AG04450 (cell line): ENCODE measurements around the gene LSAMP. TPM values are rescaled to one million over a fixed set of nuclear protein-coding genes. Genes with fewer than 3 reads are reported as not detected.

Source experiments
- CTCF ChIA-PET: fragments of 300-600, 350-600 bp; formaldehyde crosslinking; extraction: SDS; loops from one replicate; lab custom pipeline; 2022; ENCODE audit warnings: antibody characterized with exemption, inconsistent platforms; lab: Charles Lee
- POLR2A ChIA-PET: fragments of 350-600 bp; formaldehyde crosslinking; extraction: SDS; loops from one replicate; lab custom pipeline; 2021; ENCODE audit warnings: antibody characterized with exemption, inconsistent platforms; lab: Yijun Ruan, JAX
- DNase-seq: peaks from one replicate; pipeline ENCODE4 v3.0.0-alpha.2; 2011; ENCODE audit warnings: low read depth, low spot score
- H3K27ac ChIP-seq: one replicate; pipeline ENCODE4 v1.5.1; 2012; ENCODE audit warnings: low read depth, low read length, control low read depth
- H3K27me3 ChIP-seq: one replicate; pipeline ENCODE4 v1.6.0; 2012; ENCODE audit warnings: low read length; ENCODE audit not compliant: control insufficient read depth, insufficient read depth
- H3K4me3 ChIP-seq: 2 replicates; pipeline ENCODE4 v1.5.1; 2011; ENCODE audit warnings: mild to moderate bottlenecking, low read depth, low read length, control low read depth
- H3K9me3 ChIP-seq: 2 replicates; pipeline ENCODE4 v1.5.1; 2012; ENCODE audit warnings: low read length; ENCODE audit not compliant: control insufficient read depth, insufficient read depth
- CTCF ChIP-seq: IDR thresholded peaks from 2 replicates; pipeline ENCODE4 v1.5.1; 2011; ENCODE audit warnings: low read depth, low read length, control low read depth, inconsistent platforms
- polyA plus RNA-seq: library from polyadenylated mRNA; depleted of rRNA; stranded (reverse); fragments of >200 nt; gene quantifications from 2 replicates; pipeline ENCODE4 v1.2.3, GENCODE V29; 2011

The LSAMP gene
- polyA plus RNA-seq, 1 experiment, result 25.1 TPM

- no peak overlapping the region for H3K4me3 ChIP-seq
These were observed 108.1 kb downstream of the LSAMP start for GRCh38 chr3:116337229-116337628.

GRCh38 chr3:116331380-116331779 lies 113.9 kb downstream of the LSAMP start:
- ChIA-PET POLR2A (no interaction called here), CTCF (no interaction called here)
- Histone ChIP-seq H3K9me3 (no peaks in the 10 kb centered on the region), H3K4me3 (no peak overlapping the region), H3K27me3 (no peaks in the 10 kb centered on the region), H3K27ac (no peak overlapping the region)
- TF ChIP-seq CTCF, result no peak
- no peak for DNase-seq

More at GRCh38 chr3:116337229-116337628, 108.1 kb downstream of the LSAMP start:
- H3K9me3 ChIP-seq, result no peaks in the 10 kb centered on the region
- H3K27ac ChIP-seq, result no peak overlapping the region
- H3K27me3 ChIP-seq, result no peaks in the 10 kb centered on the region
- POLR2A ChIA-PET, result no interaction called here
- peak; percentile 21; the same call in 1 of the 2 replicates for TF ChIP-seq CTCF
- DNase-seq, result no peak
- CTCF ChIA-PET, result no interaction called here

DNA sequence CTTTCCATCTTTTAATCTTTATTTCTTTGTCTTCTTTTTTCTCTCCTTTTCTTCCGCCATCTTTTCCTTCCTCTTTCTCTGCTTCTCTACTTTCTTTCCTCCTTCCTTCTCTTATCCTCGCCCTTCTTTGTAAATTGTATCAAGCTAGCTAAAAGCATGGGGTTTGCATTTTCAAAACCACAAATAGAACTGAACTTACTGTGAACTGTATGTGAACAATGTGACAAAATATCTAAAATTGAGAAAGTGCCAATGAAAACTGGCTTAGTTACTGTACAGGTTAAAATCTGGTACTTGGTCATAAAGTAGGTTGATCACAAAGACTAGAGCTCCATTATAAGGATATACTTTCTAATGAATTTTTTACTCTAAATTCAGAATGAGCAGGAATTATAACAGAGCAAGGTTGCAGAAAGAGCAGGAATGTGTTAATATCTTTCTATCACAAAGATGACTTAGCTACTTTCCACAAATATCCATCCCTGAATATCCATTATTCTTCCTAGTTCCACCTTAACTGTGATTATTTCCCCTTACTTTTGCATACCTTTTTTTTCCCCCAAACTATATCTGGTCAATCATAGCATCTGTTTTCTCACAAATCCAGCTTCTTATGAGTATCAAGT lies 122.4 kb downstream of the LSAMP start:
- POLR2A ChIA-PET, result no interaction called here

DNA sequence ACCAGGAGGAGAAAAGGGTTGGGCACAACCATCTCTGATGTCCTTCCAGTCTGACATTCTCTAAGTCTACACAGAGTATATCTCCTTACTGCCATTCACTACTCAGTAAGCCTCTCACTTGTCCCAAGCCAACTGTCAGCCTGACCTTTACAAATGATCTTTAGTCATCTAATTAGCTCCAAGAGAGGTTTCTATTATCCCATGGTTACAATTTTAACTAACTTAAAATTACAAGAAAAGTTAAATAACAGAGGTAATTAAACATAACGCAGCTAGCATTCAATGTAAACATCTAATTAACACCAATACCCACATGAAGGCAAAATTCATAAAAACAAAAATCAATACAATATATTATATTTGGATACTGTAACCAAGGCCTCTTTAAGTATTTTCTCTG lies 126.9 kb downstream of the LSAMP start:
- DNase-seq, result no peak
- ChIA-PET CTCF (no interaction called here), POLR2A (no interaction called here)

More for the DNA sequence above, 122.4 kb downstream of the LSAMP start:
- H3K9me3 ChIP-seq, result no peaks in the 10 kb centered on the region
- H3K4me3 ChIP-seq, result no peak overlapping the region
- no peak overlapping the region for H3K27ac ChIP-seq
- CTCF ChIA-PET, result interaction anchor here (0.6 kb wide), 1 partner anchor 78 kb away, joined by 3 read pairs; no protein-coding TSS in a partner anchor
- no peaks in the 10 kb centered on the region for H3K27me3 ChIP-seq
- TF ChIP-seq CTCF, result no peak
- DNase-seq, result no peak

More for the DNA sequence above, 126.9 kb downstream of the LSAMP start:
- H3K4me3 ChIP-seq, result no peak overlapping the region
- no peaks in the 10 kb centered on the region for H3K27me3 ChIP-seq
- TF ChIP-seq CTCF, result no peak
- H3K9me3 ChIP-seq, result no peaks in the 10 kb centered on the region; the same call in 1 of the 2 replicates
- no peak overlapping the region for H3K27ac ChIP-seq
